ENCODE data around the gene DOK3.

DOK3 gene

DNA sequence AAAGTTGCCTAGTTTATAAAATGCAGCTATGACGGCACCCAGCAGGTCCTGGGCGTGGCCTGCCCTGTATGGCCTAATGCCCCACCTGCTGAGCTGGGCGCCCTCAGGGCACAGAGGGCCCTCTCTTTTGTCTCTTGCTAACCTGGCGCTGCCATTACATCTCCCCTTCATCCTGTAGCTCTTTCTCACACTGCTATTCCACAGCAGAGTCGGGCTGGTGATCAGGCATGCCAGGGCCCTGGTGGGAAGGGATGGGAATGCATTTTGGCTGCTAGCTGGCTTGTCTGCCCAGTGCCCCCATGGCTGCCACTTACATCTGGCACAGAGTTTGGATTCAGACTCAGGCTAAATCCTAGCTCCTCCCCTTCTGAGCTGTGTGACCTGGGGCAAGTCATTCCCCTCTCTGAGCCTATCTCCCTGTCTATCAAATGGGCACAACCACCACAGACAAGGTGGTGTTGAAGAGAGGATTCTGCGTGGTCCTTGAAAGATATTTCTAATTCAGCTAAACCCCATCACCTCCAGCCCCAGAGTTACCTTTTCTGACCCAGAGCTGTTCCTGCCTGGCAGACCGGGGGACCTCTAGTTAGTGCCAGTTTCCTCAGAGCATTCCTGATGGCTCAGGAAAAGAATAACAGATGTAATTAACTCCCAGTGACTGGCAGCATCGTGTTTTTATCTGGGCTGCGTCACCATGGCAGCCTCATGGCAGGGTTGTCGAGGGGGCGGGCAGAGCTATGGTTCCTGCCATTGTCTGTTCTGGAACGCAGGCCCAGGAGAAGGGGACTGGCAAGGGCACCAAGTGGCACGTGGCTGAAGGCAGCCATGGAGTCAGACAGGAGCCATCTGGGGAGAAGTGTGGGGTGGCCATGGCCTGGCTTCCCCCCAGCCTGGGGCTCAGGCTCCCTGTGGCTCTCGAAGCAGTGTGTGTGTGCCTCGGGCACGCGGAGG lies 56.7 kb downstream of the DOK3 start:
- CTCF ChIA-PET, result interaction anchor here (0.6 to 21.0 kb wide), 23 partner anchors 10 to 795 kb away, joined by 3 to 549 read pairs (median 13); partner anchors contain the start of genes DOK3, F12, GRK6 and LMAN2
- TF ChIP-seq, protein P1, sequence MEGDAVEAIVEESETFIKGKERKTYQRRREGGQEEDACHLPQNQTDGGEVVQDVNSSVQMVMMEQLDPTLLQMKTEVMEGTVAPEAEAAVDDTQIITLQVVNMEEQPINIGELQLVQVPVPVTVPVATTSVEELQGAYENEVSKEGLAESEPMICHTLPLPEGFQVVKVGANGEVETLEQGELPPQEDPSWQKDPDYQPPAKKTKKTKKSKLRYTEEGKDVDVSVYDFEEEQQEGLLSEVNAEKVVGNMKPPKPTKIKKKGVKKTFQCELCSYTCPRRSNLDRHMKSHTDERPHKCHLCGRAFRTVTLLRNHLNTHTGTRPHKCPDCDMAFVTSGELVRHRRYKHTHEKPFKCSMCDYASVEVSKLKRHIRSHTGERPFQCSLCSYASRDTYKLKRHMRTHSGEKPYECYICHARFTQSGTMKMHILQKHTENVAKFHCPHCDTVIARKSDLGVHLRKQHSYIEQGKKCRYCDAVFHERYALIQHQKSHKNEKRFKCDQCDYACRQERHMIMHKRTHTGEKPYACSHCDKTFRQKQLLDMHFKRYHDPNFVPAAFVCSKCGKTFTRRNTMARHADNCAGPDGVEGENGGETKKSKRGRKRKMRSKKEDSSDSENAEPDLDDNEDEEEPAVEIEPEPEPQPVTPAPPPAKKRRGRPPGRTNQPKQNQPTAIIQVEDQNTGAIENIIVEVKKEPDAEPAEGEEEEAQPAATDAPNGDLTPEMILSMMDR (IDR thresholded peaks at IDR 0.05; ENCODE audit: control extremely low read depth, extremely low read depth, low read depth, missing control alignments), result no peak
- POLR2A ChIA-PET, result interaction anchor here (1.3 to 1.7 kb wide), 3 partner anchors 12 to 49 kb away, joined by 3 to 6 read pairs (median 4); no protein-coding TSS in a partner anchor
- no peak for DNase-seq (ENCODE audit: extremely low spot score)
